ENCODE results near the gene CHMP4B. TPM values are rescaled to one million over a fixed set of nuclear protein-coding genes. Genes with fewer than 3 reads are reported as not detected.

Gene CHMP4B
- total and polyA plus RNA-seq, 12 donors, result 87.5 to 246 (median 103) TPM

DNA sequence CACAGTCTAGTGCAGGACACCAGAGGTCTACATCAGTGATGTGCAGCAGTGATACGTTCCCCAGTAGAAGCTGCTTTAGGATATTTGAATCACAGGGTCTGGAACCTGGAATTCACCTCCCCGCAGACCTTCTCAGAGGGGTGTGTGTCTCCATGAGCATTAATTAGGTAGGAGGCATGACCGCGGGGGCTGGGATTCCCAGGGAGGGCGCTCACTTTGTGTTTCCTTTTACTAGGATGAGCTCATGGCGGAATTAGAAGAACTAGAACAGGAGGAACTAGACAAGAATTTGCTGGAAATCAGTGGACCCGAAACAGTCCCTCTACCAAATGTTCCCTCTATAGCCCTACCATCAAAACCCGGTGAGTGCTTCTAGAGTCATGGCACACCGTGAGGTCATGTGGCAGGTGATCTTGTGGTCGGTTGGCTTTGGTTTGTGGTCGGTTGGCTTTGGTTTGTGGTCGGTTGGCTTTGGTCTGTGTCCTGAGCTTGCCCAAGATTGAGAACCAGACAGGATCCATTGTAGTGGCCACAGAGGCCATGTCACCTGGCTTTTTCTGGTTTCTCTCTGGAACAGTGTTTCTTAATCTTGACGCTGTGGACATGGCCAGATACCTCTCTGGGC is 40.8 kb downstream of the CHMP4B start:
- TF ChIP-seq, protein P1, sequence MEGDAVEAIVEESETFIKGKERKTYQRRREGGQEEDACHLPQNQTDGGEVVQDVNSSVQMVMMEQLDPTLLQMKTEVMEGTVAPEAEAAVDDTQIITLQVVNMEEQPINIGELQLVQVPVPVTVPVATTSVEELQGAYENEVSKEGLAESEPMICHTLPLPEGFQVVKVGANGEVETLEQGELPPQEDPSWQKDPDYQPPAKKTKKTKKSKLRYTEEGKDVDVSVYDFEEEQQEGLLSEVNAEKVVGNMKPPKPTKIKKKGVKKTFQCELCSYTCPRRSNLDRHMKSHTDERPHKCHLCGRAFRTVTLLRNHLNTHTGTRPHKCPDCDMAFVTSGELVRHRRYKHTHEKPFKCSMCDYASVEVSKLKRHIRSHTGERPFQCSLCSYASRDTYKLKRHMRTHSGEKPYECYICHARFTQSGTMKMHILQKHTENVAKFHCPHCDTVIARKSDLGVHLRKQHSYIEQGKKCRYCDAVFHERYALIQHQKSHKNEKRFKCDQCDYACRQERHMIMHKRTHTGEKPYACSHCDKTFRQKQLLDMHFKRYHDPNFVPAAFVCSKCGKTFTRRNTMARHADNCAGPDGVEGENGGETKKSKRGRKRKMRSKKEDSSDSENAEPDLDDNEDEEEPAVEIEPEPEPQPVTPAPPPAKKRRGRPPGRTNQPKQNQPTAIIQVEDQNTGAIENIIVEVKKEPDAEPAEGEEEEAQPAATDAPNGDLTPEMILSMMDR (IDR thresholded peaks at IDR 0.05), result no peak
- Histone ChIP-seq H3K4me3 (no peak overlapping the region), H3K36me3 (peaks cover 0 to 88% (median 39%) of the 10 kb centered on the region in 9 donors), H3K27ac (no peak overlapping the region), H3K4me1 (peaks cover 2 to 14% (median 8%) of the 10 kb centered on the region in 9 donors), H3K27me3 (no peaks in the 10 kb centered on the region), H3K9me3 (no peaks in the 10 kb centered on the region)
- ATAC-seq, result no peak
- no peak for DNase-seq
- intact Hi-C loops (cut with DNase I), result loop anchor here in 2 of 10 donors (5.0 to 10.0 kb wide), 2 partner anchors 35 to 663 kb away; partner anchors contain the start of gene DYNLRB1 (in 1 of the 2)
- 96% methylated on average over 13 of the region's 13 CpGs for WGBS, 2 donors

DNA sequence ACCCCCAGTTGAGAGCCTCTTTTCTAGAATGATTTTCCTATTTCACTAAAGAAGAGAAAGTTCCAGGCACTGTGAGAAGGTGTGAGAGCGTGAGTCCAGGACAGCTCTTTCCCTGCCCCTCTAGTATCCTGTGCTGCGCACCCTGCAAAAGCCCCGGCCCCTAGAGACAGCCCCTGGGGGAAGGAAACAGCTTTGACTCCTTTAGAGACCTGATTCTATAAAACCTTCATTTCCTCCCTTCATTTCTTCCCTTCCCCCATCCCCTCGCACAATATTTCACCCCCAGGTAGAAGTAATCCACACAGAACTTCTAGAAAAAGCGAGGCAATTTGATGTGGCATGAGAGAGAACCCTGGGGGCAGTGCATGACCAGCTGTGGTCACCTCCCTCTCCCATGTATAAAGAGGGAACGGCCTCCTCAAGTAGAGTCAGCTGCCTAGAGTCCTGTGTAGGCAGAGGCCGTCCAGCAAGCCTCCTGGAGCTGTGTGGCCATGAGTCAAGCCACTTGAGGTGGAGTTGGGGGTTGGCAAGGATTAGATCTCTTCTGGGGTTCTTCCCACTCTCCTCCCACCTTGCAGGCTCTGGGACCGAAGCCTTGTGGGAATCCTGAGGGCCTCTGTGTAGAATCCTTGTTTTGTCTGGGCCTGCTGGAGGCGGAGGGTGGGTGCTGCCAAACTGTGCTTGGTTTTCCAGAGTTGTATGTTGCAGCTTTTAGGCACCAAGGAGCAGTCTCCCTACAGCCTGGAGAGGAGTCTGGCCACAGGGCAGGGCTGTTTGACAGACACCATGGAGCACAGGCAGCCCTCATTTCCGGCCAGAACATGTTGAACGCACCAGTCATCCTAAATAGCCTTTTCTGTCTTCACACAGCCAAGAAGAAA is 41.7 kb downstream of the CHMP4B start:
- peaks cover 0 to 10% (median 0%) of the 10 kb centered on the region in 9 donors for H3K4me1 ChIP-seq
- no peak overlapping the region for H3K4me3 ChIP-seq
- 93 to 95% methylated on average over 11 of the region's 11 CpGs for WGBS, 2 donors
- no peak overlapping the region for H3K27ac ChIP-seq
- ATAC-seq, result no peak
- intact Hi-C loops (cut with DNase I), result loop anchor here in 2 of 10 donors (5.0 to 10.0 kb wide), 2 partner anchors 36 to 662 kb away; partner anchors contain the start of gene DYNLRB1 (in 1 of the 2)
- TF ChIP-seq, protein P1 (IDR thresholded peaks at IDR 0.05), result no peak
- H3K27me3 ChIP-seq, result no peaks in the 10 kb centered on the region
- DNase-seq, result no peak
- peaks cover 0 to 96% (median 39%) of the 10 kb centered on the region in 9 donors for H3K36me3 ChIP-seq
- no peaks in the 10 kb centered on the region for H3K9me3 ChIP-seq

DNA sequence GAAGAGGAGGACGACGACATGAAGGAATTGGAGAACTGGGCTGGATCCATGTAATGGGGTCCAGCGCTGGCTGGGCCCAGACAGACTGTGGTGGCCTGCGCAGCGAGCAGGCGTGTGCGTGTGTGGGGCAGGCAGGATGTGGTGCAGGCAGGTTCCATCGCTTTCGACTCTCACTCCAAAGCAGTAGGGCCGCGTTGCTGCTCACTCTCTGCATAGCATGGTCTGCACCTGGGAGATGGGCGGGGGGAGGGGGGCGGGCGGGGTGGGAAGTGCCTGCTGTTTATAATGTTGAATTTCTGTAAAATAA is 42.3 kb downstream of the CHMP4B start:
- Histone ChIP-seq H3K27me3 (no peaks in the 10 kb centered on the region), H3K36me3 (peaks cover 0 to 95% (median 39%) of the 10 kb centered on the region in 9 donors), H3K27ac (no peak overlapping the region), H3K4me1 (peaks cover 0 to 16% (median 1%) of the 10 kb centered on the region in 9 donors), H3K9me3 (no peaks in the 10 kb centered on the region), H3K4me3 (no peak overlapping the region)
- no peak for DNase-seq
- 95 to 96% methylated on average over 14 of the region's 14 CpGs for WGBS, 2 donors
- TF ChIP-seq, protein P1 (IDR thresholded peaks at IDR 0.05), result no peak
- no peak for ATAC-seq
- intact Hi-C loops (cut with DNase I), result loop anchor here in 2 of 10 donors (5.0 to 10.0 kb wide), 2 partner anchors 36 to 661 kb away; partner anchors contain the start of gene DYNLRB1 (in 1 of the 2)

Data from heart right ventricle (tissue), 16 donors.